ENCODE measurements around the gene NTN1. TPM values are rescaled to one million over a fixed set of nuclear protein-coding genes. Genes with fewer than 3 reads are reported as not detected.

NTN1 gene
- total and polyA plus RNA-seq, 11 donors, result 9.3 to 25.8 (median 17.3) TPM

- TF ChIP-seq POLR2A (IDR thresholded peaks at IDR 0.05), result no peak
- TF ChIP-seq, protein P1, sequence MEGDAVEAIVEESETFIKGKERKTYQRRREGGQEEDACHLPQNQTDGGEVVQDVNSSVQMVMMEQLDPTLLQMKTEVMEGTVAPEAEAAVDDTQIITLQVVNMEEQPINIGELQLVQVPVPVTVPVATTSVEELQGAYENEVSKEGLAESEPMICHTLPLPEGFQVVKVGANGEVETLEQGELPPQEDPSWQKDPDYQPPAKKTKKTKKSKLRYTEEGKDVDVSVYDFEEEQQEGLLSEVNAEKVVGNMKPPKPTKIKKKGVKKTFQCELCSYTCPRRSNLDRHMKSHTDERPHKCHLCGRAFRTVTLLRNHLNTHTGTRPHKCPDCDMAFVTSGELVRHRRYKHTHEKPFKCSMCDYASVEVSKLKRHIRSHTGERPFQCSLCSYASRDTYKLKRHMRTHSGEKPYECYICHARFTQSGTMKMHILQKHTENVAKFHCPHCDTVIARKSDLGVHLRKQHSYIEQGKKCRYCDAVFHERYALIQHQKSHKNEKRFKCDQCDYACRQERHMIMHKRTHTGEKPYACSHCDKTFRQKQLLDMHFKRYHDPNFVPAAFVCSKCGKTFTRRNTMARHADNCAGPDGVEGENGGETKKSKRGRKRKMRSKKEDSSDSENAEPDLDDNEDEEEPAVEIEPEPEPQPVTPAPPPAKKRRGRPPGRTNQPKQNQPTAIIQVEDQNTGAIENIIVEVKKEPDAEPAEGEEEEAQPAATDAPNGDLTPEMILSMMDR (IDR thresholded peaks at IDR 0.05), result no peak
- intact Hi-C loops (cut with DNase I), result loop anchor here in 1 of 10 donors (5.0 kb wide), 1 partner anchor 50 kb away; no protein-coding TSS in a partner anchor
- H3K27me3 ChIP-seq, result no peaks in the 10 kb centered on the region
- WGBS, 4 donors, result 61 to 77% (median 69%) methylated on average over 8 to 16 of the region's 16 CpGs
- no peak overlapping the region for H3K4me3 ChIP-seq
- H3K36me3 ChIP-seq, result no peaks in the 10 kb centered on the region
- peaks cover 10 to 47% (median 33%) of the 10 kb centered on the region in 12 donors for H3K4me1 ChIP-seq
- peak in 1 of 5 donors; percentile 50 for DNase-seq
- no peak for ATAC-seq
- peaks cover 0 to 2% (median 0%) of the 10 kb centered on the region in 12 donors for H3K9me3 ChIP-seq
- peak overlapping the region in 9 of 12 donors; percentile 91 to 100 (median 98) for H3K27ac ChIP-seq
Observed at GRCh38 chr17:9242497-9242881, 221.2 kb downstream of the NTN1 start.

GRCh38 chr17:9242983-9243382 is 221.7 kb downstream of the NTN1 start:
- ATAC-seq (no peak), DNase-seq (no peak)
- Histone ChIP-seq H3K27me3 (no peaks in the 10 kb centered on the region), H3K4me3 (no peak overlapping the region), H3K9me3 (no peaks in the 10 kb centered on the region), H3K36me3 (no peaks in the 10 kb centered on the region), H3K4me1 (peaks cover 10 to 47% (median 33%) of the 10 kb centered on the region in 12 donors), H3K27ac (peak overlapping the region in 5 of 12 donors; percentile 92 to 99 (median 98))
- intact Hi-C loops (cut with DNase I), result loop anchor here in 1 of 10 donors (5.0 kb wide), 1 partner anchor 49 kb away; no protein-coding TSS in a partner anchor
- TF ChIP-seq, protein P1 (IDR thresholded peaks at IDR 0.05), result no peak
- no peak for TF ChIP-seq POLR2A (IDR thresholded peaks at IDR 0.05)
- WGBS, 4 donors, result 65 to 86% (median 80%) methylated on average over 8 of the region's 8 CpGs

GRCh38 chr17:9244066-9245052 is 223.0 kb downstream of the NTN1 start:
- TF ChIP-seq POLR2A (IDR thresholded peaks at IDR 0.05), result no peak
- TF ChIP-seq, protein P1 (IDR thresholded peaks at IDR 0.05), result no peak
- WGBS, 4 donors, result 77 to 83% (median 81%) methylated on average over 15 to 21 of the region's 21 CpGs

DNA sequence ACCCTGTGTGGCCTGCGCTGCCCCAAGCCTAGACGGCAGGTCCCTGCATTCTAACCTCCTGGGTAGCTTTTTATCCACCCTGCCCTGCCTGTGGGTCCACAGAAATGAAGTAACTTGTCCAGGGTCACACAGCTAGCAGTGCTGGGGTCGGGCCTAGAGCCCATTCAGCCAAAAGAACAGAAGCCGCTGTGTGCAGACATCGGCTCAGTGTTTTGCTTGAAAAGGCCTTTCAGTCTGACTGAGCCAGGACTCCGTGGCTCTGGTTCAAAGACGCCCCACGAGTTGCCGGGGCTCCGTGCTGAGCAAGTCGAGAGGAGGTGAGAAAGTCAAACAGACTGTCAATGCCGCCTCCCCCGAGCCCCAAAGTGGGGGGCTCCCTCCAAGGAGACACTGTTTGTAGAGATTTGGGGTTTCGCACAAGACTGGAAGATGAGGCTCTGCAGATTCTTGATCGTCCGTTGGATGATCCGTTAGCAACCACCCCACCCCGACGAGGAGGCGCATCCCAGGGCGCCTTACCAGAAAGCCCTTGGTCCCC is 226.2 kb downstream of the NTN1 start:
- intact Hi-C loops (cut with DNase I), result no loop called here

More at GRCh38 chr17:9244066-9245052, 223.0 kb downstream of the NTN1 start:
- H3K9me3 ChIP-seq, result no peaks in the 10 kb centered on the region
- ATAC-seq, result no peak
- no peak overlapping the region for H3K4me3 ChIP-seq
- no peak for DNase-seq
- H3K36me3 ChIP-seq, result peaks cover 0 to 11% (median 0%) of the 10 kb centered on the region in 9 donors
- intact Hi-C loops (cut with DNase I), result loop anchor here in 1 of 10 donors (5.0 kb wide), 1 partner anchor 48 kb away; no protein-coding TSS in a partner anchor
- peak overlapping the region in 8 of 12 donors; percentile 10 to 65 (median 28) for H3K27ac ChIP-seq
- no peaks in the 10 kb centered on the region for H3K27me3 ChIP-seq
- H3K4me1 ChIP-seq, result peaks cover 8 to 43% (median 25%) of the 10 kb centered on the region in 12 donors

More for the DNA sequence above, 226.2 kb downstream of the NTN1 start:
- Histone ChIP-seq H3K9me3 (no peaks in the 10 kb centered on the region), H3K27me3 (no peaks in the 10 kb centered on the region), H3K27ac (peak overlapping the region in 1 of 12 donors; percentile 13), H3K4me3 (no peak overlapping the region), H3K4me1 (peaks cover 0 to 15% (median under 1%) of the 10 kb centered on the region in 12 donors), H3K36me3 (peaks cover 0 to 11% (median 0%) of the 10 kb centered on the region in 9 donors)
- TF ChIP-seq, protein P1 (IDR thresholded peaks at IDR 0.05), result no peak
- TF ChIP-seq POLR2A (IDR thresholded peaks at IDR 0.05), result no peak
- no peak for DNase-seq
- 92 to 98% (median 94%) methylated on average over 9 to 21 of the region's 21 CpGs for WGBS, 4 donors
- no peak for ATAC-seq

All from heart left ventricle (tissue), 16 donors.